ENCODE results near the gene MAPK6.

The MAPK6 gene

GRCh38 chr15:52010633-52011595, 8.1 kb upstream of the MAPK6 start:
- H3K36me3 ChIP-seq (ENCODE audit: control insufficient read depth in 5 of 5, insufficient read depth in 5 of 5, low read length in 5 of 5), result no peaks in the 10 kb centered on the region
- H3K4me1 ChIP-seq (ENCODE audit: control insufficient read depth in 5 of 5, insufficient read depth in 5 of 5, low read length in 5 of 5), result peaks cover 0 to 46% (median 5%) of the 10 kb centered on the region in 5 donors
- no peaks in the 10 kb centered on the region for H3K27me3 ChIP-seq (ENCODE audit: control insufficient read depth in 5 of 5, insufficient read depth in 4 of 5, low read length in 5 of 5)
- H3K4me3 ChIP-seq (ENCODE audit: low read depth in 1 of 5, low read length in 5 of 5), result no peak overlapping the region
- no peak overlapping the region for H3K27ac ChIP-seq (ENCODE audit: low read depth, low read length)
- H3K9ac ChIP-seq (ENCODE audit: low read length in 5 of 5), result no peak overlapping the region
- H3K9me3 ChIP-seq (ENCODE audit: control insufficient read depth in 5 of 5, low read length in 5 of 5), result no peaks in the 10 kb centered on the region

GRCh38 chr15:52011711-52012144, 7.3 kb upstream of the MAPK6 start:
- Histone ChIP-seq H3K9me3 (ENCODE audit: control insufficient read depth in 5 of 5, low read length in 5 of 5) (no peaks in the 10 kb centered on the region), H3K9ac (ENCODE audit: low read length in 5 of 5) (no peak overlapping the region), H3K4me1 (ENCODE audit: control insufficient read depth in 5 of 5, insufficient read depth in 5 of 5, low read length in 5 of 5) (peaks cover 0 to 41% (median 4%) of the 10 kb centered on the region in 5 donors), H3K27me3 (ENCODE audit: control insufficient read depth in 5 of 5, insufficient read depth in 4 of 5, low read length in 5 of 5) (no peaks in the 10 kb centered on the region), H3K4me3 (ENCODE audit: low read depth in 1 of 5, low read length in 5 of 5) (no peak overlapping the region), H3K36me3 (ENCODE audit: control insufficient read depth in 5 of 5, insufficient read depth in 5 of 5, low read length in 5 of 5) (no peaks in the 10 kb centered on the region), H3K27ac (ENCODE audit: low read depth, low read length) (no peak overlapping the region)

GRCh38 chr15:52012210-52012609, 6.8 kb upstream of the MAPK6 start:
- no peak overlapping the region for H3K27ac ChIP-seq (ENCODE audit: low read depth, low read length)
- no peak overlapping the region for H3K4me3 ChIP-seq (ENCODE audit: low read depth in 1 of 5, low read length in 5 of 5)
- H3K9me3 ChIP-seq (ENCODE audit: control insufficient read depth in 5 of 5, low read length in 5 of 5), result no peaks in the 10 kb centered on the region
- H3K36me3 ChIP-seq (ENCODE audit: control insufficient read depth in 5 of 5, insufficient read depth in 5 of 5, low read length in 5 of 5), result no peaks in the 10 kb centered on the region
- no peak overlapping the region for H3K9ac ChIP-seq (ENCODE audit: low read length in 5 of 5)
- H3K27me3 ChIP-seq (ENCODE audit: control insufficient read depth in 5 of 5, insufficient read depth in 4 of 5, low read length in 5 of 5), result no peaks in the 10 kb centered on the region
- H3K4me1 ChIP-seq (ENCODE audit: control insufficient read depth in 5 of 5, insufficient read depth in 5 of 5, low read length in 5 of 5), result peaks cover 0 to 37% (median under 1%) of the 10 kb centered on the region in 5 donors

DNA sequence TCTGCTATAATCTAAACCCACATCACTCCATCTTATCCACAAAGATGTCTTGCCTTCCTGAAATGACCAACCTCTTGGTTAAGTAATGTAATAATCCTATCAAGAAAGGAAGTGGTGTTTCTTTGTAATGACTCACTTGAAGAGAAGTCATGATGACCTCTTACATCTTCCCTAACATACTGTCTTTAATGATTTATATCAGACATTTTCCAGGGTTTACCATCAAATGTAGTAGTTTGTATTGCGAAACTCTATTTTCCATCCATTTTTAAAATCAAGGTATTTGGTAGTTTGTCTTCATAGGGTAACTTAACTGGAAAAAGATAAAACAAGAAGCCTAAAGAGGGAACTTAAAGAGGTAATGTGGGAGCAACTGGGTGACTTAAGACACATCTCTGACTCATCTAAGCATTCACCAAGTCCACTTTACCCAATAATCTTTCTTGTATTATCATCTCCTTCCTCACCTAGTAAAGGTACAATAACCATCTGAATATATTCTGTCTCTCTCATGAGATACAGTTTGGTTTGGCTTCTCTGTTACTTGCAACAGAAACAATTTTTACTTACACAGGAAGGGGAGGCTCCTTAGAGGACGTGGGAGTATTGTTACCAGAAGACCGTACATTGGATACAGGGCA, 5.7 kb upstream of the MAPK6 start:
- no peak overlapping the region for H3K9ac ChIP-seq (ENCODE audit: low read length in 5 of 5)
- no peaks in the 10 kb centered on the region for H3K9me3 ChIP-seq (ENCODE audit: control insufficient read depth in 5 of 5, low read length in 5 of 5)
- no peaks in the 10 kb centered on the region for H3K27me3 ChIP-seq (ENCODE audit: control insufficient read depth in 5 of 5, insufficient read depth in 4 of 5, low read length in 5 of 5)
- no peak overlapping the region for H3K4me3 ChIP-seq (ENCODE audit: low read depth in 1 of 5, low read length in 5 of 5)
- no peaks in the 10 kb centered on the region for H3K36me3 ChIP-seq (ENCODE audit: control insufficient read depth in 5 of 5, insufficient read depth in 5 of 5, low read length in 5 of 5)
- no peak overlapping the region for H3K27ac ChIP-seq (ENCODE audit: low read depth, low read length)
- peaks cover 0 to 33% (median 0%) of the 10 kb centered on the region in 5 donors for H3K4me1 ChIP-seq (ENCODE audit: control insufficient read depth in 5 of 5, insufficient read depth in 5 of 5, low read length in 5 of 5)

DNA sequence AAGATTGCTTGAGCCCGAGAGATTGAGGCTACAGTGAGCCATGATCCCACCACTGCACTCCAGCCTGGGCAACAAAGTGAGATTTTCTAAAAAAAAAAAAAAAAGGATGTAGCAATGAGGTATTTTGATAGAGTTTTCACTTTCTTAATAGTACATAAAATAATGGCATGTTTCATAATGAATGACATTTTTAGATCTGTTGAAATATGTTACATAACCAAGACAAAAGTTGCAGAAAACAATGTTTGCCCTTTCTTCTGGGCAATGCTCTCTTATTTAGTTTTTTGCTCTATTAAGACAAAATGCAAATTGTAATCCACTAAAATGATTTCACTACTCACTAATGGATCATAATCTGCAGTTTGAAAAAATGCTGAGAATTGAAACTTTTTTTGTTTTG, 4.4 kb upstream of the MAPK6 start:
- H3K27ac ChIP-seq (ENCODE audit: low read depth, low read length), result no peak overlapping the region
- no peak overlapping the region for H3K9ac ChIP-seq (ENCODE audit: low read length in 5 of 5)
- H3K4me1 ChIP-seq (ENCODE audit: control insufficient read depth in 5 of 5, insufficient read depth in 5 of 5, low read length in 5 of 5), result peaks cover 0 to 30% (median 5%) of the 10 kb centered on the region in 5 donors
- no peaks in the 10 kb centered on the region for H3K9me3 ChIP-seq (ENCODE audit: control insufficient read depth in 5 of 5, low read length in 5 of 5)
- no peak overlapping the region for H3K4me3 ChIP-seq (ENCODE audit: low read depth in 1 of 5, low read length in 5 of 5)
- H3K36me3 ChIP-seq (ENCODE audit: control insufficient read depth in 5 of 5, insufficient read depth in 5 of 5, low read length in 5 of 5), result no peaks in the 10 kb centered on the region
- no peaks in the 10 kb centered on the region for H3K27me3 ChIP-seq (ENCODE audit: control insufficient read depth in 5 of 5, insufficient read depth in 4 of 5, low read length in 5 of 5)

GRCh38 chr15:52016316-52016715, 2.7 kb upstream of the MAPK6 start:
- no peak overlapping the region for H3K4me3 ChIP-seq (ENCODE audit: low read depth in 1 of 5, low read length in 5 of 5)
- H3K9me3 ChIP-seq (ENCODE audit: control insufficient read depth in 5 of 5, low read length in 5 of 5), result no peaks in the 10 kb centered on the region
- H3K27me3 ChIP-seq (ENCODE audit: control insufficient read depth in 5 of 5, insufficient read depth in 4 of 5, low read length in 5 of 5), result no peaks in the 10 kb centered on the region
- no peak overlapping the region for H3K27ac ChIP-seq (ENCODE audit: low read depth, low read length)
- H3K4me1 ChIP-seq (ENCODE audit: control insufficient read depth in 5 of 5, insufficient read depth in 5 of 5, low read length in 5 of 5), result peaks cover 0 to 38% (median 19%) of the 10 kb centered on the region in 5 donors
- H3K36me3 ChIP-seq (ENCODE audit: control insufficient read depth in 5 of 5, insufficient read depth in 5 of 5, low read length in 5 of 5), result no peaks in the 10 kb centered on the region
- no peak overlapping the region for H3K9ac ChIP-seq (ENCODE audit: low read length in 5 of 5)

- H3K27ac ChIP-seq (ENCODE audit: low read depth, low read length), result peak overlapping the region; percentile 83
- H3K9ac ChIP-seq (ENCODE audit: low read length in 5 of 5), result peak overlapping the region in 3 of 5 donors; percentile 38 to 71 (median 56)
- peaks cover 0 to 42% (median 33%) of the 10 kb centered on the region in 5 donors for H3K4me1 ChIP-seq (ENCODE audit: control insufficient read depth in 5 of 5, insufficient read depth in 5 of 5, low read length in 5 of 5)
- H3K27me3 ChIP-seq (ENCODE audit: control insufficient read depth in 5 of 5, insufficient read depth in 4 of 5, low read length in 5 of 5), result no peaks in the 10 kb centered on the region
- H3K36me3 ChIP-seq (ENCODE audit: control insufficient read depth in 5 of 5, insufficient read depth in 5 of 5, low read length in 5 of 5), result no peaks in the 10 kb centered on the region
- no peaks in the 10 kb centered on the region for H3K9me3 ChIP-seq (ENCODE audit: control insufficient read depth in 5 of 5, low read length in 5 of 5)
- peak overlapping the region; percentile 66 to 79 (median 71) for H3K4me3 ChIP-seq (ENCODE audit: low read depth in 1 of 5, low read length in 5 of 5)
Observed at GRCh38 chr15:52018244-52018643, 775 bp upstream of the MAPK6 start.

DNA sequence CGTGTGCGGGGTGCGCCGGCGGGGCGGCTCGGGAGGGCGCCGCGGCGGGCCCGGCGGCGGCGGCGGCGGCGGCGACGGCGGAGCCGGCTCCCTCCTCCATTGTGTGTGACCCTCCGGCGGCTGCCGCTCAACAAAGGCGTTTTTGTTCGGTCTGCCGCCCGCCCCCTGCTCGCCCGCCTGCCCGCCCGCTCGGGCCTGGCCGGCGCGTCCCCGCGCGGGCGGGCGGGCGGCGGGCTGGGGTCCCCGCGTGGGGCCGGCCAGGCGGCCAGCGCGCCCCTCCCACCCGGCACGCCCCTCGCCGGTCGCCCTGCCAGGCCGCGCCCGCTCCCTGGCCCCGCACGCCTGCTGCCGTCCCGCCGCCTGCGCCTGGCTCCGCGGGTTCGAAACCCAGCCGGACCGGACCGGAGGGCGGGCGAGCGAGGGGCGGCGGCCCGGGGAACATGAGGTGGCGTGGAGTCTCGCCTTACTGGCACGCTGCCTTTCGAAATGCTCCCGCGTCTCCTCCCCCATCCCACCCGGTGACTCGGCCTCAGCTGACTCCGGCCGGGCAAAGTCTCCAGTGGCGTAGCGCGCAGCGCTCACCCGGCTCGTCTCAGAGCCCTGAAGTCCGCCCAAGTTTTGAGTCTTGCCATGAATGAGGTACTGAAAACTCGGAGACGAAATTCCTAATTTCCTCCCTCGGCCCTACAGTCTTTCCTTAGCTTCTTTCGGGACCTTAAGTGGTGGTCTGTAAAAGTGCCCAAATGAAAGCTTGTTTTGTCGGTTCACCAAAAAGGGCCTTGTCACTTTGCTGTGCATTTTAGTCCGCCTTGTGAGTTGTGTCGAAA, 588 bp downstream of the MAPK6 start:
- peak overlapping the region; percentile 71 to 97 (median 85) for H3K4me3 ChIP-seq (ENCODE audit: low read depth in 1 of 5, low read length in 5 of 5)
- peak overlapping the region; percentile 95 for H3K27ac ChIP-seq (ENCODE audit: low read depth, low read length)
- H3K27me3 ChIP-seq (ENCODE audit: control insufficient read depth in 5 of 5, insufficient read depth in 4 of 5, low read length in 5 of 5), result no peaks in the 10 kb centered on the region
- peaks cover 0 to 38% (median 33%) of the 10 kb centered on the region in 5 donors for H3K4me1 ChIP-seq (ENCODE audit: control insufficient read depth in 5 of 5, insufficient read depth in 5 of 5, low read length in 5 of 5)
- H3K36me3 ChIP-seq (ENCODE audit: control insufficient read depth in 5 of 5, insufficient read depth in 5 of 5, low read length in 5 of 5), result no peaks in the 10 kb centered on the region
- H3K9me3 ChIP-seq (ENCODE audit: control insufficient read depth in 5 of 5, low read length in 5 of 5), result no peaks in the 10 kb centered on the region
- H3K9ac ChIP-seq (ENCODE audit: low read length in 5 of 5), result peak overlapping the region; percentile 88 to 98 (median 94)

GRCh38 chr15:52020221-52021085, 1.4 kb downstream of the MAPK6 start:
- Histone ChIP-seq H3K4me1 (ENCODE audit: control insufficient read depth in 5 of 5, insufficient read depth in 5 of 5, low read length in 5 of 5) (peaks cover 0 to 38% (median 33%) of the 10 kb centered on the region in 5 donors), H3K9me3 (ENCODE audit: control insufficient read depth in 5 of 5, low read length in 5 of 5) (no peaks in the 10 kb centered on the region), H3K27ac (ENCODE audit: low read depth, low read length) (peak overlapping the region; percentile 95)

More at GRCh38 chr15:52020221-52021085, 1.4 kb downstream of the MAPK6 start:
- no peaks in the 10 kb centered on the region for H3K36me3 ChIP-seq (ENCODE audit: control insufficient read depth in 5 of 5, insufficient read depth in 5 of 5, low read length in 5 of 5)
- H3K9ac ChIP-seq (ENCODE audit: low read length in 5 of 5), result peak overlapping the region; percentile 88 to 98 (median 94)
- peak overlapping the region; percentile 71 to 97 (median 85) for H3K4me3 ChIP-seq (ENCODE audit: low read depth in 1 of 5, low read length in 5 of 5)
- no peaks in the 10 kb centered on the region for H3K27me3 ChIP-seq (ENCODE audit: control insufficient read depth in 5 of 5, insufficient read depth in 4 of 5, low read length in 5 of 5)

Measured in subcutaneous abdominal adipose tissue (tissue), 5 donors.